B cell (primary cell): ENCODE data around the gene FAM25A. TPM values are rescaled to one million over a fixed set of nuclear protein-coding genes. Genes with fewer than 3 reads are reported as not detected.
"Not testable (repeated sequence)": the region's sequence is repeated elsewhere in the genome, so short reads cannot be mapped to it uniquely, and the experiment has no call there.

Source experiments
- ATAC-seq: fragments of 200-7000 bp; cut with Tn5 transposase; one replicate; pipeline ENCODE4 v1.10.0; 2021; ENCODE audit warnings: low read depth, mild to moderate bottlenecking, moderate number of reproducible peaks, moderate library complexity
- CTCF ChIA-PET: fragments of 350-600 bp; sonication (Branson Sonifier 250); formaldehyde crosslinking; loops from one replicate; lab custom pipeline; 2021; ENCODE audit warnings: antibody characterized with exemption, inconsistent platforms; lab: Charles Lee
- POLR2A ChIA-PET: fragments of 350-600 bp; sonication (Branson Sonifier 250); formaldehyde crosslinking; loops from one replicate; lab custom pipeline; 2021; ENCODE audit warnings: antibody characterized with exemption; lab: Charles Lee
- DNase-seq: peaks from one replicate; pipeline ENCODE4 v3.0.0; 2013
- H2AFZ ChIP-seq: 2 replicates; pipeline ENCODE4 v1.6.1; 2012; ENCODE audit warnings: mild to moderate bottlenecking, low read depth, low read length; ENCODE audit not compliant: insufficient read depth, poor library complexity, severe bottlenecking
- H3K27ac ChIP-seq, 2 donors: 1 replicate in 1 of 2; 2 replicates in 1 of 2; pipeline ENCODE4 v1.5.1; 2012 to 2013; ENCODE audit warnings: low read length in 2 of 2, mild to moderate bottlenecking in 2 of 2, moderate library complexity in 1 of 2
- H3K27me3 ChIP-seq, 4 experiments: fragments of 200-600 bp in 1 of 4; sonication (generic) in 1 of 4; replicated peaks in 1 of 4; 1 replicate in 2 of 4; 2 replicates in 2 of 4; pipeline versions ENCODE4 v1.6.1 to v1.7.0; 2013 to 2016; ENCODE audit warnings: low read length in 3 of 4, mild to moderate bottlenecking in 2 of 4, mixed read lengths in 1 of 4, moderate library complexity in 1 of 4; ENCODE audit not compliant: insufficient read depth in 4 of 4, control insufficient read depth in 3 of 4; ENCODE audit errors: control extremely low read depth in 1 of 4
- H3K36me3 ChIP-seq, 2 experiments: replicated peaks in 1 of 2; 1 replicate in 1 of 2; 2 replicates in 1 of 2; pipeline versions ENCODE4 v1.6.1 to v1.7.1; 2013; ENCODE audit warnings: low read length in 1 of 2; ENCODE audit not compliant: insufficient read depth in 2 of 2, control insufficient read depth in 1 of 2; ENCODE audit errors: control extremely low read depth in 1 of 2, extremely low read depth in 1 of 2
- H3K4me1 ChIP-seq, 2 donors: fragments of 200-600 bp in 1 of 2; sonication (generic) in 1 of 2; 1 replicate in 1 of 2; 2 replicates in 1 of 2; pipeline versions ENCODE4 v1.5.1 to v1.6.1; 2013 to 2017; ENCODE audit warnings: low read length in 2 of 2; ENCODE audit not compliant: control insufficient read depth in 2 of 2, insufficient read depth in 2 of 2
- H3K4me2 ChIP-seq: replicated peaks from 2 replicates; pipeline ENCODE3; 2012; ENCODE audit warnings: mild to moderate bottlenecking, low read depth, low read length; ENCODE audit not compliant: poor library complexity, severe bottlenecking
- H3K4me3 ChIP-seq, 5 experiments: fragments of 200-600 bp in 1 of 5; sonication (generic) in 1 of 5; 1 replicate in 3 of 5; 2 replicates in 2 of 5; pipeline versions ENCODE4 v1.5.1 to v1.7.0; 2011 to 2016; ENCODE audit warnings: low read length in 4 of 5, mild to moderate bottlenecking in 4 of 5, low read depth in 2 of 5, control low read depth in 1 of 5, moderate library complexity in 1 of 5; ENCODE audit not compliant: insufficient read depth in 1 of 5; ENCODE audit errors: control extremely low read depth in 1 of 5, extremely low read depth in 1 of 5
- H3K79me2 ChIP-seq: fragments of 200-600 bp; sonication (generic); one replicate; pipeline ENCODE4 v1.6.0; 2016; ENCODE audit warnings: low read length; ENCODE audit not compliant: control insufficient read depth, insufficient read depth
- H3K9ac ChIP-seq: fragments of 200-600 bp; sonication (generic); 2 replicates; pipeline ENCODE4 v1.6.1; 2017; ENCODE audit warnings: mild to moderate bottlenecking, low read length, moderate library complexity
- H3K9me3 ChIP-seq, 3 donors: one replicate each; pipeline versions ENCODE4 v1.6.1 to v1.7.1; 2013; ENCODE audit warnings: low read length in 2 of 3; ENCODE audit not compliant: control insufficient read depth in 2 of 3, insufficient read depth in 1 of 3; ENCODE audit errors: control extremely low read depth in 1 of 3
- H4K20me1 ChIP-seq: 2 replicates; pipeline ENCODE4 v1.6.0; 2012; ENCODE audit warnings: mild to moderate bottlenecking, low read length; ENCODE audit not compliant: insufficient read depth, control insufficient read depth, poor library complexity, severe bottlenecking
- H3K27ac Mint-ChIP-seq: one replicate; pipeline ENCODE4 v1.8.0; 2021; ENCODE audit warnings: mixed read lengths
- H3K27me3 Mint-ChIP-seq: one replicate; pipeline ENCODE4 v1.8.0; 2021; ENCODE audit warnings: mixed read lengths
- H3K4me1 Mint-ChIP-seq: one replicate; pipeline ENCODE4 v1.8.0; 2021; ENCODE audit warnings: mixed read lengths
- H3K4me3 Mint-ChIP-seq: one replicate; pipeline ENCODE4 v1.8.0; 2021; ENCODE audit warnings: mixed read lengths
- H3K9me3 Mint-ChIP-seq: one replicate; pipeline ENCODE4 v1.8.0; 2022; ENCODE audit warnings: mixed read lengths; ENCODE audit not compliant: insufficient read depth
- WGBS: methylation state at CpG from one replicate; pipeline ENCODE4 v1.1.5; 2013; ENCODE audit warnings: missing lambda C conversion rate; ENCODE audit not compliant: insufficient coverage; 5-methylcytosine and 5-hydroxymethylcytosine counted together
- intact Hi-C: fragments of 100-400 bp; cut with micrococcal nuclease; formaldehyde crosslinking; loops from one replicate; pipeline ENCODE4 v1.10.0; 2022
- polyA plus RNA-seq: library from polyadenylated mRNA; depleted of rRNA; stranded (reverse); fragments of >200 nt; gene quantifications from 2 replicates; pipeline ENCODE4 v1.2.3, GENCODE V29; 2012
- total RNA-seq, 2 donors: library from RNA; stranded (reverse); fragments of 120-200 nt in 1 of 2; gene quantifications; 1 replicate in 1 of 2; 2 replicates in 1 of 2; pipeline versions ENCODE4 v1.2.3 to v1.2.4, GENCODE V29; 2013 to 2022

Gene FAM25A
- total and polyA plus RNA-seq, 2 donors (not counting 1 experiment from before 2014, with no cell fraction given) = not detected

- H3K27ac Mint-ChIP-seq, H3K36me3 ChIP-seq, H3K4me3 ChIP-seq, DNase-seq, H3K9me3 ChIP-seq, H3K4me1 ChIP-seq, H3K4me3 Mint-ChIP-seq, ATAC-seq, H3K27me3 Mint-ChIP-seq, intact Hi-C loops, H3K9me3 Mint-ChIP-seq, H3K4me2 ChIP-seq, H4K20me1 ChIP-seq, H3K4me1 Mint-ChIP-seq, H3K9ac ChIP-seq, H3K79me2 ChIP-seq, H2AFZ ChIP-seq, POLR2A ChIA-PET, H3K27ac ChIP-seq, H3K27me3 ChIP-seq, CTCF ChIA-PET: not testable (repeated sequence)
- 83% methylated on average over 1 of the region's 7 CpGs for WGBS
Measured at GRCh38 chr10:87008303-87008702, 11.8 kb upstream of the FAM25A start.

GRCh38 chr10:87009134-87009696 lies 10.9 kb upstream of the FAM25A start:
- H3K9ac ChIP-seq, H3K4me1 Mint-ChIP-seq, H3K27me3 ChIP-seq, H3K36me3 ChIP-seq, CTCF ChIA-PET, H2AFZ ChIP-seq, H3K9me3 Mint-ChIP-seq, H3K4me3 Mint-ChIP-seq, H3K27ac Mint-ChIP-seq, intact Hi-C loops, DNase-seq, ATAC-seq, H3K4me1 ChIP-seq, H3K4me3 ChIP-seq, H4K20me1 ChIP-seq, H3K9me3 ChIP-seq, H3K4me2 ChIP-seq, H3K79me2 ChIP-seq, H3K27me3 Mint-ChIP-seq, H3K27ac ChIP-seq, POLR2A ChIA-PET: not testable (repeated sequence)
- 92% methylated on average over 4 of the region's 18 CpGs for WGBS

- H3K27me3 ChIP-seq, DNase-seq, H3K9me3 ChIP-seq, H3K9ac ChIP-seq, intact Hi-C loops, H2AFZ ChIP-seq, CTCF ChIA-PET, H3K27ac ChIP-seq, ATAC-seq, H3K79me2 ChIP-seq, H3K4me1 Mint-ChIP-seq, H3K36me3 ChIP-seq, H3K4me3 ChIP-seq, H4K20me1 ChIP-seq, POLR2A ChIA-PET, H3K4me2 ChIP-seq, H3K9me3 Mint-ChIP-seq, H3K4me1 ChIP-seq, H3K27me3 Mint-ChIP-seq, H3K27ac Mint-ChIP-seq: not testable (repeated sequence)
- peak overlapping the region; percentile 38 for H3K4me3 Mint-ChIP-seq
- WGBS = no CpG with 5 or more reads among the region's 3 CpGs
Measured at GRCh38 chr10:87013528-87013927, 6.6 kb upstream of the FAM25A start.

- H3K9ac ChIP-seq, CTCF ChIA-PET, H3K9me3 ChIP-seq, H3K27ac ChIP-seq, DNase-seq, H3K4me3 Mint-ChIP-seq, H3K4me3 ChIP-seq, H3K4me1 Mint-ChIP-seq, H3K4me1 ChIP-seq, H3K27ac Mint-ChIP-seq, intact Hi-C loops, H3K4me2 ChIP-seq, POLR2A ChIA-PET, H2AFZ ChIP-seq, H3K27me3 ChIP-seq, H3K36me3 ChIP-seq, ATAC-seq, H3K79me2 ChIP-seq, H3K9me3 Mint-ChIP-seq, H4K20me1 ChIP-seq, H3K27me3 Mint-ChIP-seq: not testable (repeated sequence)
- WGBS = no CpG with 5 or more reads among the region's 10 CpGs
Measured at GRCh38 chr10:87014986-87015716, 4.9 kb upstream of the FAM25A start.
